Caco-2 (cell line): ENCODE measurements around the gene CENPV. TPM values are rescaled to one million over a fixed set of nuclear protein-coding genes. Genes with fewer than 3 reads are reported as not detected.
"Not testable (repeated sequence)": the region's sequence is repeated elsewhere in the genome, so short reads cannot be mapped to it uniquely, and the experiment has no call there.

Experiments
- BruUV-seq: library from RNA; stranded (reverse); fragments of 400-500 nt; replicated peaks from 2 replicates; lab custom pipeline; 2021; lab: Mats Ljungman, UMichigan
- CTCF ChIA-PET: fragments of 300-600 bp; sonication (Branson Sonifier 250); formaldehyde crosslinking; loops from one replicate; lab custom pipeline; 2022; ENCODE audit warnings: antibody characterized with exemption; lab: Charles Lee
- POLR2A ChIA-PET: fragments of 300-600 bp; sonication (Branson Sonifier 250); formaldehyde crosslinking; loops from one replicate; lab custom pipeline; 2022; ENCODE audit warnings: antibody characterized with exemption; lab: Charles Lee
- DNase-seq, 2 experiments: peaks; one replicate each; pipeline versions ENCODE4 v3.0.0 to v3.0.0-alpha.2; 2020 to 2022
- H3K27me3 ChIP-seq: replicated peaks from 2 replicates; pipeline ENCODE4 v1.6.0; 2011; ENCODE audit warnings: low read length; ENCODE audit not compliant: control insufficient read depth, insufficient read depth
- H3K36me3 ChIP-seq: 2 replicates; pipeline ENCODE4 v1.5.1; 2011; ENCODE audit warnings: low read length; ENCODE audit not compliant: control insufficient read depth, insufficient read depth
- H3K4me1 ChIP-seq: fragments of 250-450 bp; sonication (Bioruptor Pico); 2 replicates; pipeline ENCODE4 v1.5.1; 2020; ENCODE audit warnings: mild to moderate bottlenecking
- H3K4me3 ChIP-seq: 2 replicates; pipeline ENCODE4 v1.5.1; 2011; ENCODE audit warnings: low read depth, mild to moderate bottlenecking, control low read depth, low read length
- H3K9me3 ChIP-seq: fragments of 250-450 bp; sonication (Bioruptor Pico); 2 replicates; pipeline ENCODE4 v1.5.1; 2020; ENCODE audit warnings: mild to moderate bottlenecking, moderate library complexity
- H3K27ac Mint-ChIP-seq: one replicate; pipeline ENCODE4 v1.8.0; 2022; ENCODE audit warnings: mixed read lengths; ENCODE audit not compliant: unreplicated experiment
- H3K27me3 Mint-ChIP-seq: one replicate; pipeline ENCODE4 v1.8.0; 2022; ENCODE audit warnings: mixed read lengths; ENCODE audit not compliant: insufficient read depth, unreplicated experiment
- H3K36me3 Mint-ChIP-seq: one replicate; pipeline ENCODE4 v1.8.0; 2022; ENCODE audit warnings: mild to moderate bottlenecking, mixed read lengths; ENCODE audit not compliant: insufficient read depth, unreplicated experiment
- H3K4me1 Mint-ChIP-seq: one replicate; pipeline ENCODE4 v1.8.0; 2022; ENCODE audit warnings: low read depth, mixed read lengths; ENCODE audit not compliant: unreplicated experiment
- H3K4me3 Mint-ChIP-seq: one replicate; pipeline ENCODE4 v1.8.0; 2022; ENCODE audit warnings: mild to moderate bottlenecking, moderate library complexity, mixed read lengths; ENCODE audit not compliant: unreplicated experiment
- H3K9me3 Mint-ChIP-seq: one replicate; pipeline ENCODE4 v1.8.0; 2022; ENCODE audit warnings: mixed read lengths; ENCODE audit not compliant: unreplicated experiment
- intact Hi-C: fragments of 100-400 bp; cut with micrococcal nuclease; formaldehyde crosslinking; loops from one replicate; pipeline ENCODE4 v1.10.0; 2022; ENCODE audit not compliant: unreplicated experiment
- total RNA-seq: library from RNA; stranded (reverse); gene quantifications from 2 replicates; pipeline ENCODE4 v1.2.3, GENCODE V29; 2022
- TF ChIP-seq, protein P1 (sequence below), 2 experiments: fragments of 200-600 bp in 1 of 2; IDR thresholded peaks; 1 replicate in 1 of 2; 2 replicates in 1 of 2; pipeline versions ENCODE4 v1.5.1 to v1.8.0; 2011 to 2022; ENCODE audit warnings: antibody characterized with exemption in 1 of 2, control low read depth in 1 of 2, inconsistent platforms in 1 of 2, low read depth in 1 of 2, low read length in 1 of 2, mild to moderate bottlenecking in 1 of 2, moderate library complexity in 1 of 2; ENCODE audit not compliant: insufficient read depth in 1 of 2, severe bottlenecking in 1 of 2, unreplicated experiment in 1 of 2

The CENPV gene
- total RNA-seq, 1 experiment from 2014 or later, result 92.8 TPM

DNA sequence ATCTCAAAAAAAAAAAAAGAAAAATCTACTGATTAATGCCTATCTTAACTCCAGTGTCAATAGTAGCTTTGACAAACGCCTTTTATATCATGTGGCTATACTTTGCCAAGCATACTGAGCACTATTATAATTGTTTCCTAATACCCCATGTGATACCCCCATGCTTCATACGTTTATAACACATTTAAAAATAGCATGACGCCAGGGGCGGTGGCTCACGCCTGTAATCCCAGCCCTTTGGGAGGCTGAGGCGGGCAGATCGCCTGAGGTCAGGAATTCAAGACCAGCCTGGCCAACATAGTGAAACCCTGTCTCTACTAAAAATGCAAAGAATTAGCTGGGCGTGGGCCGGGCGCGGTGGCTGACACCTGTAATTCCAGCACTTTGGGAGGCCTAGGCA is 39.2 kb upstream of the CENPV start:
- H3K4me1 Mint-ChIP-seq, result peaks cover 12% of the 10 kb centered on the region
- H3K9me3 Mint-ChIP-seq, H3K4me1 ChIP-seq, DNase-seq, H3K36me3 Mint-ChIP-seq, H3K36me3 ChIP-seq, CTCF ChIA-PET, H3K27ac Mint-ChIP-seq, intact Hi-C loops, H3K27me3 ChIP-seq, BruUV-seq, H3K9me3 ChIP-seq, H3K4me3 Mint-ChIP-seq, H3K4me3 ChIP-seq, POLR2A ChIA-PET, H3K27me3 Mint-ChIP-seq: not testable (repeated sequence)

- H3K27me3 Mint-ChIP-seq, result no peaks in the 10 kb centered on the region
- no peak overlapping the region for H3K4me3 ChIP-seq
- H3K27ac Mint-ChIP-seq, result no peak overlapping the region
- no peaks in the 10 kb centered on the region for H3K36me3 ChIP-seq
- no peaks in the 10 kb centered on the region for H3K27me3 ChIP-seq
- no peaks in the 10 kb centered on the region for H3K9me3 ChIP-seq
- no peaks in the 10 kb centered on the region for H3K9me3 Mint-ChIP-seq
- BruUV-seq, result no TSS peak
- DNase-seq, result no peak
- intact Hi-C loops, result no loop called here
- H3K4me1 Mint-ChIP-seq, result peaks cover 3% of the 10 kb centered on the region
- CTCF ChIA-PET, result no interaction called here
- H3K36me3 Mint-ChIP-seq, result peaks cover 8% of the 10 kb centered on the region
- TF ChIP-seq, protein P1, sequence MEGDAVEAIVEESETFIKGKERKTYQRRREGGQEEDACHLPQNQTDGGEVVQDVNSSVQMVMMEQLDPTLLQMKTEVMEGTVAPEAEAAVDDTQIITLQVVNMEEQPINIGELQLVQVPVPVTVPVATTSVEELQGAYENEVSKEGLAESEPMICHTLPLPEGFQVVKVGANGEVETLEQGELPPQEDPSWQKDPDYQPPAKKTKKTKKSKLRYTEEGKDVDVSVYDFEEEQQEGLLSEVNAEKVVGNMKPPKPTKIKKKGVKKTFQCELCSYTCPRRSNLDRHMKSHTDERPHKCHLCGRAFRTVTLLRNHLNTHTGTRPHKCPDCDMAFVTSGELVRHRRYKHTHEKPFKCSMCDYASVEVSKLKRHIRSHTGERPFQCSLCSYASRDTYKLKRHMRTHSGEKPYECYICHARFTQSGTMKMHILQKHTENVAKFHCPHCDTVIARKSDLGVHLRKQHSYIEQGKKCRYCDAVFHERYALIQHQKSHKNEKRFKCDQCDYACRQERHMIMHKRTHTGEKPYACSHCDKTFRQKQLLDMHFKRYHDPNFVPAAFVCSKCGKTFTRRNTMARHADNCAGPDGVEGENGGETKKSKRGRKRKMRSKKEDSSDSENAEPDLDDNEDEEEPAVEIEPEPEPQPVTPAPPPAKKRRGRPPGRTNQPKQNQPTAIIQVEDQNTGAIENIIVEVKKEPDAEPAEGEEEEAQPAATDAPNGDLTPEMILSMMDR (IDR thresholded peaks at IDR 0.05; ENCODE audit: insufficient read depth in 1 of 2, low read depth in 1 of 2, low read length in 1 of 2, severe bottlenecking in 1 of 2, unreplicated experiment in 1 of 2), result no peak
- H3K4me1 ChIP-seq, result no peaks in the 10 kb centered on the region
- POLR2A ChIA-PET, result no interaction called here
- H3K4me3 Mint-ChIP-seq, result no peak overlapping the region
Measured at GRCh38 chr17:16391451-16391850, 38.2 kb upstream of the CENPV start.

DNA sequence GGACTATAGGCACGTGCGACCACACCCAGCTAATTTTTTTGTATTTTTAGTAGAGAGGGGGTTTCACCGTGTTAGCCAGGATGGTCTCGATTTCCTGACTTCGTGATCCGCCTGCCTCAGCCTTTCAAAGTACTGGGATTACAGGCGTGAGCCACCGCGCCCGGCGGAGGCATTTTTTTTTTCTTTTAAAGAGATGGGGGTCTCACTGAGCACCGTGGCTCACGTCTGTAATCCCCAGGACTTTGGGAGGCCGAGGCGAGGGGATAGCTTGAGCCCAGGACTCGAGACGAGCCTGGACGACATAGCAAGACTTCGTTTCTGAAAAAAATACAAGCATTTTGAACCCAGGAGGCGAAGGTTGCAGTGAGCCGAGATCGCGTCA is 32.8 kb upstream of the CENPV start:
- Mint-ChIP-seq H3K4me3 (peak overlapping the region; percentile 91), H3K27ac (peak overlapping the region; percentile 97), H3K36me3 (peaks cover 40% of the 10 kb centered on the region)
- CTCF ChIA-PET, result interaction anchor here (0.6 kb wide), 1 partner anchor 55 kb away, joined by 3 read pairs; no protein-coding TSS in a partner anchor
- not testable (repeated sequence) for H3K9me3 Mint-ChIP-seq, H3K4me1 ChIP-seq, H3K27me3 Mint-ChIP-seq, H3K4me3 ChIP-seq, H3K27me3 ChIP-seq, BruUV-seq, H3K36me3 ChIP-seq, DNase-seq, H3K9me3 ChIP-seq, H3K4me1 Mint-ChIP-seq
- POLR2A ChIA-PET, result interaction anchor here (0.6 to 0.7 kb wide), 3 partner anchors 21 to 162 kb away, joined by 3 to 8 read pairs (median 3); no protein-coding TSS in a partner anchor
- intact Hi-C loops, result loop anchor here (1.0 kb wide), 1 partner anchor 135 kb away; no protein-coding TSS in a partner anchor

GRCh38 chr17:16384557-16384956 is 31.3 kb upstream of the CENPV start:
- intact Hi-C loops, result no loop called here
- BruUV-seq, result no TSS peak
- no peak overlapping the region for H3K4me3 ChIP-seq
- Mint-ChIP-seq H3K27me3 (no peaks in the 10 kb centered on the region), H3K4me1 (peaks cover 7% of the 10 kb centered on the region), H3K36me3 (peaks cover 49% of the 10 kb centered on the region), H3K9me3 (no peaks in the 10 kb centered on the region), H3K4me3 (no peak overlapping the region), H3K27ac (no peak overlapping the region)
- no peaks in the 10 kb centered on the region for H3K27me3 ChIP-seq
- CTCF ChIA-PET, result interaction anchor here (0.7 to 1.1 kb wide), 2 partner anchors 31 to 54 kb away, joined by 4 read pairs; partner anchors contain the start of gene TRPV2
- no peak for DNase-seq
- POLR2A ChIA-PET, result no interaction called here
- no peaks in the 10 kb centered on the region for H3K4me1 ChIP-seq
- peaks cover 3% of the 10 kb centered on the region for H3K36me3 ChIP-seq
- TF ChIP-seq, protein P1 (IDR thresholded peaks at IDR 0.05; ENCODE audit: insufficient read depth in 1 of 2, low read depth in 1 of 2, low read length in 1 of 2, severe bottlenecking in 1 of 2, unreplicated experiment in 1 of 2), result no peak
- no peaks in the 10 kb centered on the region for H3K9me3 ChIP-seq
